Smooth muscle cell of the brain vasculature (primary cell): ENCODE results near the gene L3HYPDH.
"Not testable (repeated sequence)": the region's sequence is repeated elsewhere in the genome, so short reads cannot be mapped to it uniquely, and the experiment has no call there.

Experiments used
- DNase-seq: peaks from one replicate; pipeline ENCODE4 v3.0.0-alpha.2; 2012; ENCODE audit warnings: low read depth, low spot score

The L3HYPDH gene

DNA sequence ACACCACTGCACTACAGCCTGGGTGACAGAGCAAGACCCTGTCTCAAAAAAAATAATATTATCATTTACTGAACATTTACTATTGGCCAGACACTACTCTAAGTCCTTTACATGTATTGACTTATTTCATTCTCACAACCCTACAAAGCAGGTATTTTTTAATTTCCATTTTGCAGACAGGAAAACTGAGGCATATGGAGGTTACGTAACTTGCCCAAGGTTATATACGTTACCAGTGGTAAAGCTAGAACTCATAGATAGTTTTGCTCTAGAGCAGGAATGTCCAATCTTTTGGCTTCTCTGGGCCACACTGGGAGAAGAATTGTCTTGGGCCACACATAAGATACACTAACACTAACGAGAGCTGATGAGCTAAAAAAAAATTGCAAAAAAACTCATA lies 5.7 kb downstream of the L3HYPDH start:
- no peak for DNase-seq

- no peak for DNase-seq
Measured at GRCh38 chr14:59475709-59476108, 8.5 kb downstream of the L3HYPDH start.

DNA sequence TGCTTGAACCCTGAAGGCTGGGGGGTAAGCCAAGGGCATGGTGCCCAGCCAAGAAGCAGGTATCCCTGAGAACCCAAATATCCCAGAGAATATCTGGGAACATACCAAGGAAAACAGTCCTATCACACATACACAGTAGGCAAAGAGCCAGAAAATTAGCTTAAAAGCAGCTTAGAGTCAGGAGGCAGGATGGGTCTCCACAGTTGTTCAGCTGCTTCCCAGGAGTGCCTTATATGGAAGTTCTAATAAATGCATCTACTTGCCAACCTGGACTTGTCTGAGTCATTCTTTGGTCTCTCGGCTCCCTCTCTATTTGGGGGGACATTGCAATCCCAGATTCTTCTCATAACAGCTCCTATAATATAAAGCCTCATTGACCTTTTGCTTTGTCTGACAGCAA lies 10.0 kb downstream of the L3HYPDH start:
- DNase-seq, result no peak

- DNase-seq, result no peak
Measured at GRCh38 chr14:59465316-59466135, 18.7 kb downstream of the L3HYPDH start, which contains the start of gene GPR135. TSS of gene GPR135 (minus strand) at chr14:59465380. CDS start at chr14:59465226, 154 bp downstream.

GRCh38 chr14:59464486-59465315 lies 19.5 kb downstream of the L3HYPDH start:
- no peak for DNase-seq

DNA sequence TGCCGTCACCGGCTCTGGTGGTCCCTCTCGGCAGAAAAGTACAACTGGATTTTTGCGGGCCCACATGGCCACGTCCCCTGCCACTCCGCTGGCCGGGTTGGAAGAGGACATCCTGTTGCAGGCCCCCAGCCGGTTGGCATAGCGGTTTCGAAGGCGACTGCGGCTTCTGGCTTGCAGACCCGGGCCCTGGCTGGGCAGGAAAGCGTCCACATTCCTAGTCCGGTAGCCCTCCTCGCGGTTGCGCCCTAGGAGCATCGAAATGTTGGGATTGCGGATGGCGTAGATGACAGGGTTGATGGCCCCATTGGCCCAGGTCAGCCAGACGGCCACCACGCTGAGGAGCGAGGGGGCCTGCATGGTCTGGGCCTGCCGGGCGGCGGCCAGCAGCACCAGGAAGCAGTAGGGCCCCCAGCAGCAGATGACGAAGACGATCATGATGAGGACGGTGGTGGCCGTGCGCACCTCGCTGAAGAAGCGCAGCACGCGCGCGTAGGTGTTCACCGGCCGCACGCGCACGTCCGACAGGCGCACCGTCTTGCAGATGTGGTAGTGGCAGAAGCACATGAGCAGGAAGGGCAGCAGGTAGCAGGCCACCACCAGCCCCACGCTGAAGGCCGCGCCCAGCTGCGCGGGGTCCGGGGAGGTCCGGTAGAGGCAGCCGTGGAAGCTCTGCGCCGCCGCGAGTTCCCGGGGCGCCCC lies 20.3 kb downstream of the L3HYPDH start:
- no peak for DNase-seq

GRCh38 chr14:59461891-59462290 lies 22.3 kb downstream of the L3HYPDH start:
- no peak for DNase-seq

GRCh38 chr14:59460378-59460777 lies 23.8 kb downstream of the L3HYPDH start:
- DNase-seq, result no peak

DNA sequence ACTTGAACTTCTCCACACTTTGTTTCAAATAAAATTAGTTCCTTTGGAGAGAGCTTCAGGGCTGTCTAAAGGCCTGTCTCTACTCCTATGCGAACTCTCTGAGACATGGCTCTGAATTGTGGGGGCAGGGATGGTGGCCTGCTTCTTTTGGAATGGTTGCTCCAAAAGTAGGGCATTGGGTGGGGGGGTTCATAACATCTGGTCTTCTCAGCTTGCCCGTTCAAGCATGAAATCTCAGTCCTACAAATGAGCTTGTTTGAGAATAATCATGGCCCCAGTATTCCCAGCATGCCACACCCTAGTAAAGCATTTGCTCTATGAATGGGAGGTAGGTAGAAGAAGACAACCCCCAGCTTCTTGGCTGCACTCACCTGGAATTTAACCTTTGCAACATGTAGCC lies 25.7 kb downstream of the L3HYPDH start:
- DNase-seq, result no peak

DNA sequence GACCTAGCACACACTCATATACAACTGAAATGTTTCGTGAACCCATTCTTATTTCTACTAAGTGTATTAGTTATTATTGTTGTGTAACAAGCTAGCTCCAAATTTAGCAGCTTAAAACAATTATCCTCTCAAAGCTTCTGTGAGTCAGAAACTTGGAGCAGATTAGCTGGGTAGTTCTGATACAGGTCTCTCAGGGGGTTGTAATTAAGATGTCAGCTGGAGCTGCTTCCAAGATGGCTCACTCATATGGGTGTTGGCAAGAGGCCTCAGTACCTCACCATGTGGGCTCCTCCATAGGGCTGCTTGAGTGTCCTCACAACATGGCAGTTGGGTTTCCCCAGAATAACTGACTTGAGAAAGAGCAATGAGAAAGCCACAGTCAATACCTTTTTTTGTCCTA lies 28.8 kb downstream of the L3HYPDH start:
- DNase-seq, result no peak

DNA sequence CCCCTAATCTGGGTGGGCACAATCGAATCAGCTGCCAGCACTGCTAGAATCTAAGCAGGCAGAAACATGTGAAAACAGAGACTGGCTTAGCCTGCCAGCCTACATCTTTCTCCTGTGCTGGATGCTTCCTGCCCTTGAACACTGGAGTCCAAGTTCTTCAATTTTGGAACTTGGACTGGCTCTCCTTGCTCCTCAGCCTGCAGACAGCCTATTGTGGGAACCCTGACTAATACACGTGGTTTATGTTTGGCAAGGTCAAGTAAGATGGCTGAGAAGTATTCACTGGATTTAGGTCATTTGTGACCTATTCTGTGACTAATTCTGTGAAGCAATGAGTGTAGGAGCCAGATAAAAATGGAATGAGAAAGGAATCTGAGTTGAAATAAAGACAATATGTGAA lies 30.1 kb downstream of the L3HYPDH start:
- DNase-seq, result no peak

DNA sequence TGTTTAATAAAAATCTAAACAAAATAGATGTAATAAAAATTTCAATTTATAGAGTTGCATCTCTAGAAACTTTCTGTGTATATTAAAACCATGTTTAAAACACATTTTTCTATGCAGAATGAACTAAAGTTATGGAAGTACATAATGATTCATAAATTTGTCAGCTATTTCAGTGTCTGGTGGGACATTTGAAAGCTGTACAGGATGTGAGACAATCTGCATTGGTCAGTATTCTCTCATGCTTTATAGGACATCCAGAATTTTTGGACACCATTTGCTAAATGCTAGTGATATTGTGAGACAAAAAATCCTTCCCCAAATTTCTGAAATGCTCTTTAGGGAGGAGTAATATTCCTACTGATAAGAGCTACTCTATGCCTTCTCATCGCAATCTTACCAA lies 32.4 kb downstream of the L3HYPDH start:
- no peak for DNase-seq

- DNase-seq, result no peak
Measured at GRCh38 chr14:59450716-59451115, 33.5 kb downstream of the L3HYPDH start.

DNA sequence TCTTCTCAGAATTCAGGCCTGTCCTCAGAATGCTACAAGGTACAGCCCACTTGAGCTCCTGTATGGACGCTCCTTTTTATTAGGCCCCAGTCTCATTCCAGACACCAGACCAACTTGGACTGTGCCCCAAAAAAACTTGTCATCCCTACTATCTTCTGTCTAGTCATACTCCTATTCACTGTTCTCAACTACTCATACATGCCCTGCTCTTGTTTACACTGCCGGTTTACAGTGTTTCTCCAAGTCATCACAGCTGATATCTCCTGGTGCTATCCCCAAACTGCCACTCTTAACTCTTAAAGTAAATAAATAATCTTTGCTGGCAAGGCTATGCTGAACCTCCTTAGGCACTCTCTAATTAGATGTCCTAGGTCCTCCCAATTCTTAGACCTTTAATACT lies 35.5 kb downstream of the L3HYPDH start:
- not testable (repeated sequence) for DNase-seq

DNA sequence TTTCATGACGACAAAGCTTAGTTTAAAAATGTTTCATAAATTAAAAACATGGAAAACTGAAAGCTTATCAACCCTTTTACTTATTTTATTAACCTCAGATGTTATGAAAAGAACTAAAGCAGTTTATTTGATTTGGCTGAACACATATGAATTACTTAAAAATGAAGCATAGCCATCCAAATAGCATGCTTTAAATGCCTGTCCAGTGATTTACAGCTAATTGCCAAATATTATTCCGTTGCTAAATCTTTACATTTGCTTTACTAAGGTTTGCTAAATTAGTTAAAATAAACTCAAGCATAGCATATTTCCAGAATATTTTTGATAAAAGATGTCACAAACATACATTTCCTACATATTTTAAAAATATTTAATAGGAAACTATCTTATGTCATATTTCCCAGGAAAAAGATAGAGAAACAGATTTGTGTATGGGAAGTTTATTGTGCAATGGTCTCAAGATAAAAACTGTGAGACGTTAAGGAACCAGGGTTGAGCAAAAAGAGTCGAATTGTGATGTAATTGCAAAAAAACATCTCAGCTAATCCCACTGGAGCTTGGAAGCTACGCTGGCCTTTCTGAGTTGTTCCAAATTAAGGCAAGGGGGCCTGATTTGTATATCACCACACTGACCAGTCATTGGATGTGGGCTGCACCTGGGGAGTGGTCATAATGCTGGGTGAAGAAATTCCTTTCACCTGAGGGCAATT lies 44.8 kb downstream of the L3HYPDH start:
- DNase-seq, result no peak

GRCh38 chr14:59438195-59438647 lies 46.0 kb downstream of the L3HYPDH start:
- DNase-seq, result no peak

- DNase-seq, result no peak
Measured at GRCh38 chr14:59435987-59436386, 48.2 kb downstream of the L3HYPDH start.

DNA sequence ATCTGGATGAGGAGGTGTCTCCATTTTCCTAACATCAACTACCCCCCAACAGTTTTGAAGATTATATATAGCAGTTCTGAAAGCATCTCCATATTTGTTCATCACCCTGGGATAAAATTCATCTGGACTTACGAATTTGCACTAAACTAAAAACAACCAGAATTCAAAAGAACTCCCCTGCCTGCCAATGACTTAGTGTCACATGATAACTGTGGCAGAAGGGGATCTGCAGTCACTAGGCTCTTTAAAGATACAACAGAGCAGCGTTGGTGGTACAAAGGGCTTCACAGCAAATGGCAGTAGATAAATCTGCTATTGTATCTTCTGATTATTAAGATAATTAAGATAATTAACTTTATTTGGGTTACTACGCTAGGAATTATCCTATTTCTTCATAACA lies 49.1 kb downstream of the L3HYPDH start:
- no peak for DNase-seq

DNA sequence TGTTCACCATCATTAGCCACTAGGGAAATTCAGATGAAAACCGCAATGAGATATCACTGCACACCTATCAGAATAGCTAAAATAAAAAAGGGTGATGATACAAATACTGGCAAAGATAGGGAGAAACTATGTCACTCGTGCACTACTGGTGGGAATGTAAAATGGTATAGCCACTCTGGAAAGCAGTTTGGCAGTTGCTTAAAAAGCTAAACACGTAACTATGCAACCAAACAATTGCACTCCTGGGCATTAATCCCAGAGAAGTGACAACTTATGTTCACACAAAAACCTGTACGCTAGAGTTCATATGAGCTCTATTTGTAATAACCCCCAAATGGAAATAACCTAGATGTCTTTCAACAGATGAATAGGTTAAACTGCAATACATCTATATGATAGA lies 54.4 kb downstream of the L3HYPDH start:
- DNase-seq, result no peak

DNA sequence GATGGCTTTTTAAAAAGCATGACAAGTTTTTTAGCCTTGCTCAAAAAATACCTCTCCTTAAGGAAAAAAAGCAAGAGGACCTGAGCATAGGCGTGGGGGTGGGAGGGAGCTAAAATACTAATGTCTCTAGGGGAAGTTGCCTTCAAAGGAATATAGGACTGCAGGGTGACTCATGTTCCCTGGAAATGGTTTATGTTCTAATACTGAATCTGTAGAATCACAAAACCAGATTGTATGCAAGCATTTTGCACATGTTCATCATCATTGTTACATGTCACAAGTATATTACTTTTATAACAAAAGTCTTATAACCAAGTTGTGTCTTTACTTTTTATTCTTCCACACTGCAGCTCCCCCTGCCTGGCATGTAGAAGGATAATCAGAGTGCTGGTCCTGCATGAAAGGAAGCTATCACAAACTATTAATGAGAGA lies 55.6 kb downstream of the L3HYPDH start:
- no peak for DNase-seq
